HG02623 (cell line): ENCODE data around the gene ATP1A3.

ENCODE experiments used
- ATAC-seq: cut with Tn5 transposase; IDR thresholded peaks from one replicate; pipeline ENCODE4 v1.9.1; 2021; ENCODE audit warnings: moderate library complexity; ENCODE audit not compliant: unreplicated experiment

ATP1A3 gene

GRCh38 chr19:41918095-41918494 lies 75.9 kb downstream of the ATP1A3 start:
- ATAC-seq, result no peak

DNA sequence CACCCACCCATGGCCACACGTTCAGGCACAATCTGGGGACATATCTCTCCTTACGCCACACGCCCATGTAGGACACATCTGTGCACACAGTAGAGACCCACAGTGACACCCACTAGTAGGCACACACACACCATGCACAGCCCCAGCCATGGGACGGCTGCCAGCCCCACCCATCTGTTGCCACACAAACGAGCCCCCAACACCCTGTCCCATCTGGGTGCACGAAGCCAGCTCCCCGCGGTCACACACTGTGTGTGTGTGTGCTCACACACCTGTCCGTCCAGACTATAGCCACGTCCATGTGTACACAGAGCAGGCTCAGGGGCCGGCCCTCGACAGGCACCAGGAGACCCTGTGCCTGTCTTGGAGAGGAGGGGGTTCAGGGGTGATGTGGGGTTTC lies 76.4 kb downstream of the ATP1A3 start:
- ATAC-seq, result no peak
